ENCODE results near the gene GADD45G. TPM values are rescaled to one million over a fixed set of nuclear protein-coding genes. Genes with fewer than 3 reads are reported as not detected.
A peak's percentile ranks its signal among the peaks of the same experiment; 100 is the strongest.

The GADD45G gene
- total and polyA plus RNA-seq, 2 of the 4 experiments (the other 2 are of a cell fraction): 0.15 TPM; not detected in 1

GRCh38 chr9:89646189-89646939, 41.6 kb downstream of the GADD45G start:
- BruUV-seq (replicated peaks): no TSS peak
- Histone ChIP-seq H3K56ac (ENCODE audit: extremely low read depth, insufficient read depth, low read length) (no peak overlapping the region), H3K4me2 (ENCODE audit: low read depth, low read length) (no peak overlapping the region), H3K4me3 (ENCODE audit: insufficient read depth, low read depth, low read length) (no peak overlapping the region), H3K79me1 (ENCODE audit: low read depth in 1 of 2, low read length in 2 of 2) (no peaks in the 10 kb centered on the region), H3K4me1 (ENCODE audit: control insufficient read depth, insufficient read depth, low read length) (no peaks in the 10 kb centered on the region), H3K9me3 (ENCODE audit: control insufficient read depth, insufficient read depth, low read length) (no peaks in the 10 kb centered on the region), H3K9me1 (ENCODE audit: insufficient read depth, low read length) (no peaks in the 10 kb centered on the region), H2AK5ac (ENCODE audit: low read depth, low read length) (no peak overlapping the region), H3K18ac (ENCODE audit: low read depth, low read length) (no peak overlapping the region), H3K27ac (ENCODE audit: insufficient read depth, low read length) (no peak overlapping the region), H3K36me3 (ENCODE audit: control insufficient read depth, insufficient read depth, low read length) (no peaks in the 10 kb centered on the region), H2AFZ (replicated peaks; ENCODE audit: low read length, poor library complexity) (no peak overlapping the region), H3K9ac (ENCODE audit: low read depth, low read length) (no peak overlapping the region), H2BK120ac (ENCODE audit: low read depth, low read length) (no peak overlapping the region), H3K27me3 (ENCODE audit: control insufficient read depth, insufficient read depth, low read length) (peaks cover 5% of the 10 kb centered on the region), H3K14ac (replicated peaks; ENCODE audit: low read depth, low read length) (no peak overlapping the region), H3K4ac (ENCODE audit: low read depth, low read length) (no peak overlapping the region), H2AK9ac (replicated peaks; ENCODE audit: low read depth, low read length, poor library complexity) (no peak overlapping the region), H4K20me1 (ENCODE audit: insufficient read depth, low read length) (no peaks in the 10 kb centered on the region), H2BK20ac (ENCODE audit: low read depth, low read length) (no peak overlapping the region), H2BK15ac (ENCODE audit: low read depth, low read length) (no peak overlapping the region), H2BK5ac (ENCODE audit: low read depth, low read length, poor library complexity, severe bottlenecking) (no peak overlapping the region), H4K5ac (ENCODE audit: low read depth, low read length) (no peak overlapping the region), H4K8ac (ENCODE audit: low read depth in 2 of 2, low read length in 2 of 2) (no peak overlapping the region), H4K91ac (ENCODE audit: insufficient read depth, low read depth, low read length) (no peak overlapping the region), H3K23ac (ENCODE audit: low read depth, low read length) (no peak overlapping the region)
- in situ Hi-C loops (cut with MboI; ENCODE audit: low sequenced_read_pairs): no loop called here
- ChIA-PET POLR2A (ENCODE audit: unreplicated experiment) (no interaction called here), CTCF (no interaction called here)
- no CpG with 5 or more reads among the region's 8 CpGs for WGBS, 2 experiments (ENCODE audit: extremely low coverage in 2 of 2, insufficient read length in 1 of 2)
- TF ChIP-seq SMC3 (IDR thresholded peaks at IDR 0.05; ENCODE audit: low read depth, low read length): no peak
- no peak for TF ChIP-seq MAZ (IDR thresholded peaks at IDR 0.05; ENCODE audit: borderline replicate concordance, low read depth, low read length)
- TF ChIP-seq MXI1 (IDR thresholded peaks at IDR 0.05; ENCODE audit: borderline replicate concordance, low read depth, low read length): no peak
- TF ChIP-seq MAFK (IDR thresholded peaks at IDR 0.05; ENCODE audit: low read depth, low read length): peak; percentile 72
- no peak for TF ChIP-seq POLR2A (IDR thresholded peaks at IDR 0.05; ENCODE audit: low read depth, low read length)
- intact Hi-C loops (cut with micrococcal nuclease): no loop called here
- no peak for ATAC-seq (ENCODE audit: low read depth)
- DNase-seq: no peak
- dilution Hi-C loops (cut with HindIII; ENCODE audit: low sequenced_read_pairs, unreplicated experiment): no loop called here
